GM23338 (cell line): ENCODE results near the gene LINGO1. TPM values are rescaled to one million over a fixed set of nuclear protein-coding genes. Genes with fewer than 3 reads are reported as not detected.

Experiments
- ATAC-seq: fragments of 200-7000 bp; cut with Tn5 transposase; 3 replicates; pipeline ENCODE4 v1.9.1; 2020
- DNase-seq: peaks from one replicate; pipeline ENCODE4 v3.0.0-alpha.2; 2015; ENCODE audit warnings: low spot score
- H2AFZ ChIP-seq: fragments of 200-600 bp; sonication (generic); 2 replicates; pipeline ENCODE4 v1.8.0; 2016; ENCODE audit warnings: antibody characterized with exemption, mild to moderate bottlenecking, moderate library complexity
- H3F3A ChIP-seq: fragments of 200-600 bp; sonication (generic); replicated peaks from 2 replicates; pipeline ENCODE4 v1.8.0; 2017; ENCODE audit warnings: antibody characterized with exemption, mixed run types, low read depth
- H3K27ac ChIP-seq: fragments of 200-600 bp; sonication (generic); 2 replicates; pipeline ENCODE4 v1.6.1; 2016; ENCODE audit warnings: low read depth
- H3K27me3 ChIP-seq: fragments of 200-600 bp; sonication (generic); 2 replicates; pipeline ENCODE4 v1.8.0; 2016; ENCODE audit warnings: mild to moderate bottlenecking, mixed run types, moderate library complexity; ENCODE audit not compliant: insufficient read depth
- H3K36me3 ChIP-seq: fragments of 200-600 bp; sonication (generic); 2 replicates; pipeline ENCODE4 v1.8.0; 2016; ENCODE audit warnings: mild to moderate bottlenecking; ENCODE audit not compliant: insufficient read depth
- H3K4me1 ChIP-seq: fragments of 200-600 bp; sonication (generic); 2 replicates; pipeline ENCODE4 v1.8.0; 2016; ENCODE audit warnings: mild to moderate bottlenecking, moderate library complexity; ENCODE audit not compliant: insufficient read depth
- H3K4me2 ChIP-seq: fragments of 200-600 bp; sonication (generic); 2 replicates; pipeline ENCODE4 v1.7.1; 2017; ENCODE audit warnings: mixed run types
- H3K4me3 ChIP-seq: fragments of 200-600 bp; sonication (generic); 2 replicates; pipeline ENCODE4 v1.6.1; 2016; ENCODE audit warnings: mixed run types
- H3K79me2 ChIP-seq: fragments of 200-600 bp; sonication (generic); replicated peaks from 2 replicates; pipeline ENCODE4 v1.8.0; 2017; ENCODE audit warnings: mild to moderate bottlenecking; ENCODE audit not compliant: insufficient read depth
- H3K9me2 ChIP-seq: fragments of 200-600 bp; sonication (generic); 2 replicates; pipeline ENCODE4 v1.8.0; 2017; ENCODE audit not compliant: insufficient read depth
- H4K20me1 ChIP-seq: fragments of 200-600 bp; sonication (generic); replicated peaks from 2 replicates; pipeline ENCODE4 v1.8.0; 2017; ENCODE audit warnings: mild to moderate bottlenecking; ENCODE audit not compliant: insufficient read depth
- H3K27ac Mint-ChIP-seq: 2 replicates; pipeline ENCODE4 v1.8.0; 2020; ENCODE audit warnings: inconsistent platforms, mild to moderate bottlenecking, moderate library complexity, mixed read lengths
- H3K27me3 Mint-ChIP-seq: 3 replicates; pipeline ENCODE4 v1.8.0; 2022; ENCODE audit warnings: low read depth, mild to moderate bottlenecking, moderate library complexity, mixed read lengths, inconsistent platforms; ENCODE audit not compliant: insufficient read depth, poor library complexity
- H3K36me3 Mint-ChIP-seq: 3 replicates; pipeline ENCODE4 v1.8.0; 2021; ENCODE audit warnings: low read depth, mild to moderate bottlenecking, inconsistent platforms, moderate library complexity, mixed read lengths
- H3K4me1 Mint-ChIP-seq: 3 replicates; pipeline ENCODE4 v1.8.0; 2020; ENCODE audit warnings: mild to moderate bottlenecking, inconsistent platforms, mixed read lengths
- H3K4me3 Mint-ChIP-seq: 3 replicates; pipeline ENCODE4 v1.8.0; 2021; ENCODE audit warnings: moderate library complexity, mild to moderate bottlenecking, inconsistent platforms, mixed read lengths
- H3K9me3 Mint-ChIP-seq: 3 replicates; pipeline ENCODE4 v1.8.0; 2020; ENCODE audit warnings: moderate library complexity, mild to moderate bottlenecking, inconsistent platforms, mixed read lengths
- CREB1 ChIP-seq: fragments of 250-450 bp; sonication (Bioruptor Pico); IDR thresholded peaks from 2 replicates; pipeline ENCODE4 v1.5.0; 2020; ENCODE audit warnings: low read depth, mild to moderate bottlenecking, moderate library complexity
- CTCF ChIP-seq, 2 experiments: fragments of 200-600 bp in 1 of 2; sonication (generic) in 1 of 2; conservative IDR thresholded peaks; 2 replicates each; pipeline versions ENCODE4 v1.5.1 to v1.6.1; 2016 to 2017; ENCODE audit warnings: antibody characterized with exemption in 2 of 2, low read depth in 2 of 2, mild to moderate bottlenecking in 2 of 2, moderate library complexity in 1 of 2
- ETS1 ChIP-seq: IDR thresholded peaks from 2 replicates; pipeline ENCODE4 v1.6.1; 2016; ENCODE audit warnings: antibody characterized with exemption
- EZH2 ChIP-seq: fragments of 200-600 bp; sonication (generic); IDR thresholded peaks from one replicate; pipeline ENCODE4 v1.8.0; 2017; ENCODE audit warnings: antibody characterized with exemption, mild to moderate bottlenecking, low read depth; ENCODE audit not compliant: unreplicated experiment
- EZH2phosphoT487 ChIP-seq: fragments of 200-600 bp; sonication (generic); IDR thresholded peaks from one replicate; pipeline ENCODE4 v1.8.1; 2018; ENCODE audit warnings: antibody characterized with exemption; ENCODE audit not compliant: unreplicated experiment
- JUNB ChIP-seq: IDR thresholded peaks from one replicate; pipeline ENCODE4 v1.6.1; 2016; ENCODE audit warnings: antibody characterized with exemption; ENCODE audit not compliant: unreplicated experiment
- NANOG ChIP-seq: IDR thresholded peaks from 2 replicates; pipeline ENCODE4 v1.6.1; 2016; ENCODE audit warnings: antibody characterized with exemption, borderline replicate concordance
- POLR2AphosphoS5 ChIP-seq: IDR thresholded peaks from 2 replicates; pipeline ENCODE4 v1.6.1; 2016; ENCODE audit warnings: antibody characterized with exemption, low read depth
- STAT1 ChIP-seq: IDR thresholded peaks from one replicate; pipeline ENCODE4 v1.6.1; 2016; ENCODE audit warnings: antibody characterized with exemption; ENCODE audit not compliant: unreplicated experiment
- ZNF114 ChIP-seq: fragments of 250-450 bp; sonication (Bioruptor Pico); IDR thresholded peaks from 2 replicates; pipeline ENCODE4 v1.5.0; 2020; ENCODE audit warnings: mild to moderate bottlenecking, moderate library complexity
- ZNF331 ChIP-seq: fragments of 250-450 bp; sonication (Bioruptor Pico); IDR thresholded peaks from 2 replicates; pipeline ENCODE4 v1.5.0; 2020; ENCODE audit warnings: low read depth, mild to moderate bottlenecking, moderate library complexity
- ZNF462 ChIP-seq: fragments of 250-450 bp; sonication (Bioruptor Pico); IDR thresholded peaks from 2 replicates; pipeline ENCODE4 v1.5.0; 2020; ENCODE audit warnings: mild to moderate bottlenecking, moderate library complexity
- polyA plus RNA-seq: library from polyadenylated mRNA; unstranded; fragments of >200 nt; fragmentation: Nextera tagmentation; extraction: Ambion mirVana; gene quantifications from 2 replicates; pipeline ENCODE4 v1.2.1, GENCODE V29; 2016
- total RNA-seq: library from RNA; depleted of rRNA; stranded (reverse); fragments of >200 nt; shearing (Covaris generic); gene quantifications from 2 replicates; pipeline ENCODE4 v1.2.3, GENCODE V29; 2014

LINGO1 gene
- total and polyA plus RNA-seq, 2 experiments from 2014 or later: 16.9 to 63.1 TPM

- TF ChIP-seq ETS1 (no peak), JUNB (no peak), ZNF331 (CRISPR knock-in tag) (no peak), EZH2 (no peak), NANOG (no peak), POLR2AphosphoS5 (no peak), EZH2phosphoT487 (no peak)
These were observed 16.9 kb upstream of the LINGO1 start (continued) for GRCh38 chr15:77649610-77650009.

- H3K36me3 ChIP-seq: no peaks in the 10 kb centered on the region
- H3K79me2 ChIP-seq: no peaks in the 10 kb centered on the region
- Mint-ChIP-seq H3K27me3 (peaks cover 1% of the 10 kb centered on the region), H3K4me3 (no peak overlapping the region; the same call in 2 of the 3 replicates), H3K9me3 (0 out of 3 replicates have a peak, but pooled peaks cover 2% of the 10 kb centered on the region), H3K4me1 (peaks cover 9% of the 10 kb centered on the region), H3K27ac (no peak overlapping the region), H3K36me3 (no peaks in the 10 kb centered on the region)
- H3F3A ChIP-seq: no peaks in the 10 kb centered on the region
- DNase-seq (no peak), ATAC-seq (no peak)
- H3K4me2 ChIP-seq: no peak overlapping the region
- H4K20me1 ChIP-seq: no peaks in the 10 kb centered on the region
- H3K4me1 ChIP-seq: no peaks in the 10 kb centered on the region
- H3K4me3 ChIP-seq: no peak overlapping the region
- H3K27me3 ChIP-seq: no peaks in the 10 kb centered on the region
- H2AFZ ChIP-seq: no peak overlapping the region
- no peak overlapping the region for H3K27ac ChIP-seq
- H3K9me2 ChIP-seq: no peaks in the 10 kb centered on the region
- no peak for TF ChIP-seq ZNF114 (CRISPR knock-in tag)
- no peak for TF ChIP-seq ZNF462 (CRISPR knock-in tag)
- no peak for TF ChIP-seq CTCF (conservative IDR thresholded peaks at IDR 0.05; ENCODE audit: low read depth in 2 of 2)
- no peak for TF ChIP-seq ETS1
- TF ChIP-seq EZH2: no peak
- no peak for TF ChIP-seq NANOG
- no peak for TF ChIP-seq STAT1
- TF ChIP-seq CREB1 (CRISPR knock-in tag): no peak
- no peak for TF ChIP-seq EZH2phosphoT487
- TF ChIP-seq JUNB: no peak
These were observed 16.3 kb upstream of the LINGO1 start for GRCh38 chr15:77649017-77649416.
